Measurements from ENCODE around the gene NINL. TPM values are rescaled to one million over a fixed set of nuclear protein-coding genes. Genes with fewer than 3 reads are reported as not detected.

Gene NINL
- polyA plus RNA-seq, 1 donor (not counting 4 experiments of a cell fraction or from before 2014, with no cell fraction given): 0.79 TPM

- H3K4me1 ChIP-seq (ENCODE audit: control insufficient read depth, extremely low read depth, insufficient read depth, low read length): peaks cover 11% of the 10 kb centered on the region
- H3K9me1 ChIP-seq (ENCODE audit: control insufficient read depth, extremely low read depth, insufficient read depth, low read length): no peaks in the 10 kb centered on the region
- H3K9me3 ChIP-seq (ENCODE audit: control insufficient read depth, low read depth, low read length): no peaks in the 10 kb centered on the region
- H3K27ac ChIP-seq (ENCODE audit: control insufficient read depth, insufficient read depth, low read length): no peak overlapping the region
- H3K9ac ChIP-seq (ENCODE audit: control insufficient read depth, extremely low read depth, insufficient read depth, low read length): no peak overlapping the region
- H3K36me3 ChIP-seq (ENCODE audit: control insufficient read depth in 2 of 2, extremely low read depth in 1 of 2, insufficient read depth in 2 of 2, low read length in 2 of 2): no peaks in the 10 kb centered on the region
- H3K79me2 ChIP-seq (ENCODE audit: control insufficient read depth, insufficient read depth, low read length): no peaks in the 10 kb centered on the region
- no peak overlapping the region for H2AFZ ChIP-seq (ENCODE audit: control insufficient read depth, low read length)
- TF ChIP-seq EZH2 (IDR thresholded peaks at IDR 0.05; ENCODE audit: low read length): no peak
- dilution Hi-C loops (cut with MboI; ENCODE audit: extremely low pct_ligation_motif_present, low sequenced_read_pairs): no loop called here
- DNase-seq (ENCODE audit: low read depth, low spot score) (no peak), FAIRE-seq (no peak)
- no peak overlapping the region for H3K4me3 ChIP-seq (ENCODE audit: control insufficient read depth in 2 of 3, extremely low read depth in 1 of 3, insufficient read depth in 2 of 3, low read depth in 1 of 3, low read length in 3 of 3)
- no peaks in the 10 kb centered on the region for H4K20me1 ChIP-seq (ENCODE audit: control insufficient read depth, extremely low read depth, insufficient read depth, low read length)
- H3K4me2 ChIP-seq (ENCODE audit: control insufficient read depth, extremely low read depth, insufficient read depth, low read depth, low read length): no peak overlapping the region
- no peaks in the 10 kb centered on the region for H3K27me3 ChIP-seq (ENCODE audit: control insufficient read depth, extremely low read depth, insufficient read depth, low read length)
Measured at GRCh38 chr20:25535762-25536161, 49.6 kb downstream of the NINL start.

GRCh38 chr20:25534845-25535244, 50.5 kb downstream of the NINL start:
- no peak overlapping the region for H3K9ac ChIP-seq (ENCODE audit: control insufficient read depth, extremely low read depth, insufficient read depth, low read length)
- H3K4me3 ChIP-seq (ENCODE audit: control insufficient read depth in 2 of 3, extremely low read depth in 1 of 3, insufficient read depth in 2 of 3, low read depth in 1 of 3, low read length in 3 of 3): no peak overlapping the region
- peaks cover 6% of the 10 kb centered on the region for H3K4me1 ChIP-seq (ENCODE audit: control insufficient read depth, extremely low read depth, insufficient read depth, low read length)
- dilution Hi-C loops (cut with MboI; ENCODE audit: extremely low pct_ligation_motif_present, low sequenced_read_pairs): no loop called here
- H3K27ac ChIP-seq (ENCODE audit: control insufficient read depth, insufficient read depth, low read length): no peak overlapping the region
- H3K4me2 ChIP-seq (ENCODE audit: control insufficient read depth, extremely low read depth, insufficient read depth, low read depth, low read length): no peak overlapping the region
- FAIRE-seq (no peak), DNase-seq (ENCODE audit: low read depth, low spot score) (no peak)
- no peaks in the 10 kb centered on the region for H3K9me3 ChIP-seq (ENCODE audit: control insufficient read depth, low read depth, low read length)
- no peak overlapping the region for H2AFZ ChIP-seq (ENCODE audit: control insufficient read depth, low read length)
- H3K9me1 ChIP-seq (ENCODE audit: control insufficient read depth, extremely low read depth, insufficient read depth, low read length): no peaks in the 10 kb centered on the region
- no peaks in the 10 kb centered on the region for H4K20me1 ChIP-seq (ENCODE audit: control insufficient read depth, extremely low read depth, insufficient read depth, low read length)
- TF ChIP-seq CTCF (optimal IDR thresholded peaks at IDR 0.05 in 1 of 3, IDR thresholded peaks at IDR 0.05 in 1 of 3, conservative IDR thresholded peaks at IDR 0.05 in 1 of 3; ENCODE audit: extremely low read depth in 1 of 3, insufficient read depth in 2 of 3, low read length in 3 of 3): no peak
- TF ChIP-seq EZH2 (IDR thresholded peaks at IDR 0.05; ENCODE audit: low read length): no peak
- H3K36me3 ChIP-seq (ENCODE audit: control insufficient read depth in 2 of 2, extremely low read depth in 1 of 2, insufficient read depth in 2 of 2, low read length in 2 of 2): no peaks in the 10 kb centered on the region
- H3K79me2 ChIP-seq (ENCODE audit: control insufficient read depth, insufficient read depth, low read length): no peaks in the 10 kb centered on the region
- no peaks in the 10 kb centered on the region for H3K27me3 ChIP-seq (ENCODE audit: control insufficient read depth, extremely low read depth, insufficient read depth, low read length)
